Stimulated activated naive CD8-positive, alpha-beta T cell treated with anti-CD3 and anti-CD28 coated beads, Interleukin-15, amount 100 ng/mL, for 72 hours (primary cell): Measurements from ENCODE around the gene RFX1.

ENCODE experiments used
- ATAC-seq: fragments of 150-1000 bp; cut with Tn5 transposase; 2 replicates; pipeline ENCODE4 v1.10.0; 2021; ENCODE audit warnings: mild to moderate bottlenecking, moderate library complexity
- DNase-seq, 2 donors: peaks; one replicate each; pipeline ENCODE4 v3.0.0; 2021 to 2022
- H3K27ac Mint-ChIP-seq, 2 donors: one replicate each; pipeline ENCODE4 v1.8.0; 2022; ENCODE audit warnings: mild to moderate bottlenecking in 2 of 2, mixed read lengths in 2 of 2, moderate library complexity in 2 of 2
- H3K27me3 Mint-ChIP-seq: one replicate; pipeline ENCODE4 v1.8.0; 2022; ENCODE audit warnings: mixed read lengths
- H3K4me1 Mint-ChIP-seq: one replicate; pipeline ENCODE4 v1.8.0; 2022; ENCODE audit warnings: mild to moderate bottlenecking, mixed read lengths
- H3K4me3 Mint-ChIP-seq, 2 donors: one replicate each; pipeline ENCODE4 v1.8.0; 2022; ENCODE audit warnings: mild to moderate bottlenecking in 2 of 2, mixed read lengths in 2 of 2, moderate library complexity in 1 of 2
- H3K9me3 Mint-ChIP-seq, 2 donors: one replicate each; pipeline ENCODE4 v1.8.0; 2022; ENCODE audit warnings: mixed read lengths in 2 of 2

Gene RFX1

DNA sequence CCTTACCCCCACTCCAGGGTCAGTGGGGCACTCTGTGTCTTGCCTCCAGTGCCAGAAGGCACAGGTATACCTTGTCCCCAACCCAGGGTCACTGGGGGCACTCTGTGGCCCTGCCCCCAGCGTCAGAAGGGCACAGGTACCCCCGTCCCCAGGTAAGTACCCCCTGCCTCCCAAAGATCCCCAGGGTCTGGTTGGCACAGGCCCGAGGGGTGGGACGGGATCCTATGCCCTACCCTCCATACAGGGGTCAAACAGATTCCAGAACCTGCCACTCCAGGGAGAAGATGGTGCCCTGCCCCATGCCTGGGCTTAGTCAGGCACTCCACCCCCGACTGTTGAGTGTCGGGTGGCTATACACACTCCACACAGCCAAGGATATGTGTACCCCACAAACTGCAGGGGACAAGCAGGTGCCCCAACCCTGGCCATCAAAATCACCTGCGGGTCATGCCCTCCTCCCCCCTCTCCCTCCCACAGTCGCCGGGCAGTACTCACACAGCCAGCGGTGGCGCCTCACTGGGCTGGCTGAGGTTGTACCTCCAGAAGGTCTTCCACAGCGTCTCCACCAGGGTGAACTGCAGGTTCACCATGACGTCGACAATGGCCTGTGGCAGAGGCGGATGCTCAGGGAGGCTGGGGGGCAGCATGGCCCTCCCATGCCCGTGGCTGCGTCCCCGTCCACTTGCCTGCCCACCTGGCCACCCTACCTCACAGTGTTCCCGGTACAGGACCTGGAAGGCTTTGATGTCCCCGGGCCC, 40.0 kb downstream of the RFX1 start:
- Mint-ChIP-seq H3K4me1 (no peaks in the 10 kb centered on the region), H3K27ac (no peak overlapping the region), H3K27me3 (no peaks in the 10 kb centered on the region), H3K4me3 (no peak overlapping the region), H3K9me3 (no peaks in the 10 kb centered on the region)
- DNase-seq (no peak), ATAC-seq (peak; percentile 18)

GRCh38 chr19:13965377-13965896, 40.7 kb downstream of the RFX1 start:
- no peaks in the 10 kb centered on the region for H3K9me3 Mint-ChIP-seq
- no peaks in the 10 kb centered on the region for H3K27me3 Mint-ChIP-seq
- no peak for DNase-seq
- no peak overlapping the region for H3K4me3 Mint-ChIP-seq
- ATAC-seq: peak; percentile 5
- H3K4me1 Mint-ChIP-seq: peaks cover 3% of the 10 kb centered on the region
- no peak overlapping the region for H3K27ac Mint-ChIP-seq

DNA sequence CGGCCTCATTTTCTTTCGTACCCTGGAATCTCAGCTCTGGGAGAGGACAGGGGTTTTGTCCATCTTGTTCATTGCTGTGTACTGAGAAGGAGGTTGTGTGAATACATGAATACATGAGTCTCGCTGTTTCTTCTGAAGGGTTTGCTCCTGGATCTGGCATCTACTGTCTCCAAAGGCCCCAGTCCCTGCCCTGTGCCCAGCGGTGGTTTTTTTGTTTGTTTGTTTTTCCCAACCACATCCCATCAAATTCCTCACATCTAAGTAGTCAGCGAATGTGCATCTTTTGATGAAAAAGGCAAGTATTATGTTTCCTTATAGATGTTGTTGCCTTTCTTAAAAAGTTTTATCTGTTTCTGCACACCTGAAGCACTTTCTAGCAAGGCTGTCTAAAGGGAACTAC, 41.3 kb downstream of the RFX1 start:
- Mint-ChIP-seq H3K4me1 (peaks cover 4% of the 10 kb centered on the region), H3K9me3 (no peaks in the 10 kb centered on the region), H3K27me3 (no peaks in the 10 kb centered on the region), H3K27ac (peak overlapping the region in 1 of 2 donors; percentile 42), H3K4me3 (no peak overlapping the region)
- DNase-seq (no peak), ATAC-seq (no peak)

- H3K9me3 Mint-ChIP-seq: no peaks in the 10 kb centered on the region
- H3K27ac Mint-ChIP-seq: peak overlapping the region in 1 of 2 donors; percentile 42
- H3K27me3 Mint-ChIP-seq: no peaks in the 10 kb centered on the region
- H3K4me3 Mint-ChIP-seq: no peak overlapping the region
- peaks cover 13% of the 10 kb centered on the region for H3K4me1 Mint-ChIP-seq
- ATAC-seq (peak; percentile 4), DNase-seq (no peak)
These were observed 42.5 kb downstream of the RFX1 start for GRCh38 chr19:13963603-13964105.

- Mint-ChIP-seq H3K4me3 (no peak overlapping the region), H3K27me3 (no peaks in the 10 kb centered on the region), H3K4me1 (peaks cover 13% of the 10 kb centered on the region), H3K27ac (peak overlapping the region in 1 of 2 donors; percentile 42), H3K9me3 (no peaks in the 10 kb centered on the region)
- peak; percentile 13 for ATAC-seq
- DNase-seq: no peak
These were observed 43.2 kb downstream of the RFX1 start for GRCh38 chr19:13962699-13963602.

DNA sequence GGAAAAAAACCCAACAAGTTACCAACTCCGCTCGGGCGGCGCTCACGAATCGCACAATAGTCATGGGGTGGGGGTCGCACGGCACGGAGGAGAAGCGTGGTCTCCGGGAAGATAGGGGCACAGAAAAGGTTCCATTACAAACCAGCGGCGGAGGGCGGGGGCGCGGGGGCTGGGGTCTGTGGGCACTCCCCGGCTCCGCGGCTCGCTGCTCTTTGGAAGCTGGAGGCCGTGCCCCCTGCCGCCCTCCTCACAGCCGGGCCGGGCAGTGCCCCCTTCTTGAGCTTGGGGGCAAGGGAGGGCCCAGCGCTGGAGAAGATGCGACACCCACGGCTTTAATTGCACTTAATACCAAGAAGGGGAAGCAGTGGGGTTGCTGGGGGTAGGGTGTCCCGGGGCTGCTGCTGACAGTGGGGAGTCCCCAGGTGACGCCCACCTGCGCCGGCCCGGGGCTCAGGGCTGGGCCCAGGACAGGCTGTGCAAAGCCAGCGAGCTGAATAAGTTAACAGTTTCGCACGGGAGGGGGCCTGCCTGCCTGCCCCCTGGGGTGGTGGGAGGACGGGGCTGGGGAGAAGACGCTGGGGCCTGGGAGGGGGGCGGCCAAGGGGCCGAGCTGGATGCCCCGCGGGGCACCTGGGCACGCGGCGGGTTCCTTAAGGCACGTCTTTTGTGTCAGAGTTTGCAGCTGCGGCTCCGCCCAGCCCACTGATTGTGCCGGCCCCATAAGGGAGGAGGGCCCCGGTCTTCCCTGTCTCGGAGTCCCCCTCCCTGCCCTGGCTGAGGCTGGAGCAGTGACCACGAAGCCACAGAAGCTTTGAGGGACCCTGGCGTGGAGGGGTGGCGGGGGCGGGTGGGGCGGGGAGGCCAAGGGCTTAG, 44.1 kb downstream of the RFX1 start:
- Mint-ChIP-seq H3K4me1 (peaks cover 13% of the 10 kb centered on the region), H3K4me3 (no peak overlapping the region), H3K27me3 (no peaks in the 10 kb centered on the region), H3K27ac (peak overlapping the region in 1 of 2 donors; percentile 71), H3K9me3 (no peaks in the 10 kb centered on the region)
- DNase-seq: no peak
- ATAC-seq: peak; percentile 11

GRCh38 chr19:13960863-13961784, 45.0 kb downstream of the RFX1 start:
- H3K27ac Mint-ChIP-seq: peak overlapping the region in 1 of 2 donors; percentile 71
- H3K4me3 Mint-ChIP-seq: no peak overlapping the region
- no peak for ATAC-seq
- no peak for DNase-seq
- H3K9me3 Mint-ChIP-seq: no peaks in the 10 kb centered on the region
- no peaks in the 10 kb centered on the region for H3K27me3 Mint-ChIP-seq
- peaks cover 13% of the 10 kb centered on the region for H3K4me1 Mint-ChIP-seq

- Mint-ChIP-seq H3K27me3 (no peaks in the 10 kb centered on the region), H3K4me3 (no peak overlapping the region), H3K9me3 (no peaks in the 10 kb centered on the region), H3K4me1 (peaks cover 13% of the 10 kb centered on the region), H3K27ac (peak overlapping the region in 1 of 2 donors; percentile 48)
- DNase-seq (no peak), ATAC-seq (peak; percentile 46)
These were observed 45.9 kb downstream of the RFX1 start for GRCh38 chr19:13959962-13960862.

- H3K4me3 Mint-ChIP-seq: no peak overlapping the region
- no peak for ATAC-seq
- H3K27ac Mint-ChIP-seq: peak overlapping the region in 1 of 2 donors; percentile 48
These were observed 46.8 kb downstream of the RFX1 start for GRCh38 chr19:13959141-13959961.

DNA sequence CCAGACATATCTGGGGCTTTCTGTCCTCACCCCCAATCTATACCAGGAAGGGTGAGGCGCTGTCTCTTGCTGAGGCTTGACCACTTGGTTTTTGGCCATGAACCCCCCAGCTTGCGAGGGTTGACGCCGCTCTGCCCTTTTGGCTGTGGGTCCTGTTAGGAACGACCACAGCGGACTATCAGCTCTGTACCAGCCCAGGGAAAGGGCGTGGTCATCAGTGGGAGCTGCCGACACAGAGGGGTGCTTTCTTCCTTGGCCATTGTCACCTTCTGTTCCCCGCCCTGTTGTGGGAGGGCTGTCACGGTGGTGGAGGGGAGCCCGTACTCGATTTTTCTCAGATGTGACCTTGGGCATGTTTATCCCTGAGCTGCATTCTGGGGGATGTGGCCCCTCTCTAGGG, 48.1 kb downstream of the RFX1 start:
- Mint-ChIP-seq H3K4me3 (no peak overlapping the region), H3K4me1 (peaks cover 29% of the 10 kb centered on the region), H3K9me3 (no peaks in the 10 kb centered on the region), H3K27me3 (no peaks in the 10 kb centered on the region), H3K27ac (peak overlapping the region in 1 of 2 donors; percentile 63)
- DNase-seq: no peak
- no peak for ATAC-seq

More at GRCh38 chr19:13959141-13959961, 46.8 kb downstream of the RFX1 start:
- H3K4me1 Mint-ChIP-seq: peaks cover 16% of the 10 kb centered on the region
- H3K27me3 Mint-ChIP-seq: no peaks in the 10 kb centered on the region
- no peaks in the 10 kb centered on the region for H3K9me3 Mint-ChIP-seq
- DNase-seq: no peak

DNA sequence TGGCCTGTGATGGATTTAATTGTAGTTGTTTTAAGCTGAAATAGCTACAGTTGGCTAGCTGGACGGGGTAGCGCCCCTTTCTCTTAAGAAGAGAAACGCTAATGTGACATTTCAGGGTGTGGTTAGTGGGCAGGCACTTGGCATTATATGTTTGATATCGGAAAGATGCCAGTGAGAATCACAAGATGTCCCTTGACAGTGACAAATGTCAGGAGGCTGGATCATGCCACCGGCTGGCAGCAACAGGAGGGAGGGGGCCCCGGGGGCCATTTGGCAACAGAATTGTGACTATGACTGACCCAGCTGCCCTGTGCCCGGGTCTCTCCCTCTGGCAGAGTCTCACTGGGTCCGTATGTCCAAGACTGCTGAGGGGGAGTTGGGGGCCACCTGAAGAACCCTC, 49.1 kb downstream of the RFX1 start:
- H3K4me1 Mint-ChIP-seq: peaks cover 32% of the 10 kb centered on the region
- peak overlapping the region; percentile 46 to 89 for H3K27ac Mint-ChIP-seq
- no peak overlapping the region for H3K4me3 Mint-ChIP-seq
- ATAC-seq (no peak), DNase-seq (no peak)
- H3K27me3 Mint-ChIP-seq: no peaks in the 10 kb centered on the region
- no peaks in the 10 kb centered on the region for H3K9me3 Mint-ChIP-seq

- ATAC-seq: no peak
- Mint-ChIP-seq H3K9me3 (no peaks in the 10 kb centered on the region), H3K27me3 (no peaks in the 10 kb centered on the region), H3K4me3 (no peak overlapping the region), H3K4me1 (peaks cover 39% of the 10 kb centered on the region), H3K27ac (no peak overlapping the region)
- DNase-seq: no peak
These were observed 49.8 kb downstream of the RFX1 start for GRCh38 chr19:13956365-13956744.
